ENCODE results near the gene TEAD1. TPM values are rescaled to one million over a fixed set of nuclear protein-coding genes. Genes with fewer than 3 reads are reported as not detected.
A peak's percentile ranks its signal among the peaks of the same experiment; 100 is the strongest.

TEAD1 gene
- polyA plus RNA-seq, 2 of the 4 experiments (the other 2 are of a cell fraction) = 111 to 112 TPM

DNA sequence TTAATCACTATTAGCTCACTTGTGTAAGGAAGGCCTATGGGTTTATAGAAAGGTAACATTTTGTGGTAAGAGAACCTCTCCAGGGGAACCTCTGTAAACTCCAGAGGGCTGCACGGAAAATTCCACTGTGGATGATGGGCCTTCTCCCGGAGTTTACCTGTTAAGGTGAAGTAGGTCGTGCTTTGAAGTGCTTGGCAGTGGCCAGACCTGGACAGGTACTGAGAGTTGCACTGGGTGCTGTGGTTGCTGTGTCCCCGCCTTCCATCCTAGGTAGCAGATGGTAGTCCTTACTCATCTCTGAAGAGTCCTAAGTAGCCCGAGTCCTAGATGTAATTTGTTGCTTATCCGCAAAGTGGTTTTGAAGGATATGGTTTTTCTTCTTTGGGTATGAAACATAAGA, 133.4 kb downstream of the TEAD1 start:
- FAIRE-seq (no peak), ATAC-seq (no peak), DNase-seq (ENCODE audit: low read depth in 1 of 2, low spot score in 1 of 2) (no peak)
- no peak for TF ChIP-seq HDAC2 (IDR thresholded peaks at IDR 0.05)
- TF ChIP-seq NPAS2 (CRISPR knock-in tag; IDR thresholded peaks at IDR 0.05; ENCODE audit: borderline replicate concordance) = no peak
- no peak for TF ChIP-seq MYC (IDR thresholded peaks at IDR 0.05; ENCODE audit: borderline replicate concordance, low read length)
- TF ChIP-seq, protein P1, sequence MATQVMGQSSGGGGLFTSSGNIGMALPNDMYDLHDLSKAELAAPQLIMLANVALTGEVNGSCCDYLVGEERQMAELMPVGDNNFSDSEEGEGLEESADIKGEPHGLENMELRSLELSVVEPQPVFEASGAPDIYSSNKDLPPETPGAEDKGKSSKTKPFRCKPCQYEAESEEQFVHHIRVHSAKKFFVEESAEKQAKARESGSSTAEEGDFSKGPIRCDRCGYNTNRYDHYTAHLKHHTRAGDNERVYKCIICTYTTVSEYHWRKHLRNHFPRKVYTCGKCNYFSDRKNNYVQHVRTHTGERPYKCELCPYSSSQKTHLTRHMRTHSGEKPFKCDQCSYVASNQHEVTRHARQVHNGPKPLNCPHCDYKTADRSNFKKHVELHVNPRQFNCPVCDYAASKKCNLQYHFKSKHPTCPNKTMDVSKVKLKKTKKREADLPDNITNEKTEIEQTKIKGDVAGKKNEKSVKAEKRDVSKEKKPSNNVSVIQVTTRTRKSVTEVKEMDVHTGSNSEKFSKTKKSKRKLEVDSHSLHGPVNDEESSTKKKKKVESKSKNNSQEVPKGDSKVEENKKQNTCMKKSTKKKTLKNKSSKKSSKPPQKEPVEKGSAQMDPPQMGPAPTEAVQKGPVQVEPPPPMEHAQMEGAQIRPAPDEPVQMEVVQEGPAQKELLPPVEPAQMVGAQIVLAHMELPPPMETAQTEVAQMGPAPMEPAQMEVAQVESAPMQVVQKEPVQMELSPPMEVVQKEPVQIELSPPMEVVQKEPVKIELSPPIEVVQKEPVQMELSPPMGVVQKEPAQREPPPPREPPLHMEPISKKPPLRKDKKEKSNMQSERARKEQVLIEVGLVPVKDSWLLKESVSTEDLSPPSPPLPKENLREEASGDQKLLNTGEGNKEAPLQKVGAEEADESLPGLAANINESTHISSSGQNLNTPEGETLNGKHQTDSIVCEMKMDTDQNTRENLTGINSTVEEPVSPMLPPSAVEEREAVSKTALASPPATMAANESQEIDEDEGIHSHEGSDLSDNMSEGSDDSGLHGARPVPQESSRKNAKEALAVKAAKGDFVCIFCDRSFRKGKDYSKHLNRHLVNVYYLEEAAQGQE (IDR thresholded peaks at IDR 0.05) = no peak
- no peak for TF ChIP-seq HOXB13 (CRISPR knock-in tag; IDR thresholded peaks at IDR 0.05; ENCODE audit: low read depth)
- TF ChIP-seq GATA3 (IDR thresholded peaks at IDR 0.05; ENCODE audit: borderline replicate concordance) = no peak
- TF ChIP-seq, protein P2, sequence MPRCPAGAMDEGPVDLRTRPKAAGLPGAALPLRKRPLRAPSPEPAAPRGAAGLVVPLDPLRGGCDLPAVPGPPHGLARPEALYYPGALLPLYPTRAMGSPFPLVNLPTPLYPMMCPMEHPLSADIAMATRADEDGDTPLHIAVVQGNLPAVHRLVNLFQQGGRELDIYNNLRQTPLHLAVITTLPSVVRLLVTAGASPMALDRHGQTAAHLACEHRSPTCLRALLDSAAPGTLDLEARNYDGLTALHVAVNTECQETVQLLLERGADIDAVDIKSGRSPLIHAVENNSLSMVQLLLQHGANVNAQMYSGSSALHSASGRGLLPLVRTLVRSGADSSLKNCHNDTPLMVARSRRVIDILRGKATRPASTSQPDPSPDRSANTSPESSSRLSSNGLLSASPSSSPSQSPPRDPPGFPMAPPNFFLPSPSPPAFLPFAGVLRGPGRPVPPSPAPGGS (IDR thresholded peaks at IDR 0.05) = no peak
- TF ChIP-seq FOSB (CRISPR knock-in tag; IDR thresholded peaks at IDR 0.05) = no peak
- no peak for TF ChIP-seq HOXA7 (CRISPR knock-in tag; IDR thresholded peaks at IDR 0.05)
- no peak for TF ChIP-seq JUNB (IDR thresholded peaks at IDR 0.05)
- TF ChIP-seq EP300 (IDR thresholded peaks at IDR 0.05) = no peak
- TF ChIP-seq SREBF2 (IDR thresholded peaks at IDR 0.05) = no peak
- TF ChIP-seq TP53 (CRISPR knock-in tag; IDR thresholded peaks at IDR 0.05) = no peak
- TF ChIP-seq, protein P3, sequence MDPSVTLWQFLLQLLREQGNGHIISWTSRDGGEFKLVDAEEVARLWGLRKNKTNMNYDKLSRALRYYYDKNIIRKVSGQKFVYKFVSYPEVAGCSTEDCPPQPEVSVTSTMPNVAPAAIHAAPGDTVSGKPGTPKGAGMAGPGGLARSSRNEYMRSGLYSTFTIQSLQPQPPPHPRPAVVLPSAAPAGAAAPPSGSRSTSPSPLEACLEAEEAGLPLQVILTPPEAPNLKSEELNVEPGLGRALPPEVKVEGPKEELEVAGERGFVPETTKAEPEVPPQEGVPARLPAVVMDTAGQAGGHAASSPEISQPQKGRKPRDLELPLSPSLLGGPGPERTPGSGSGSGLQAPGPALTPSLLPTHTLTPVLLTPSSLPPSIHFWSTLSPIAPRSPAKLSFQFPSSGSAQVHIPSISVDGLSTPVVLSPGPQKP (IDR thresholded peaks at IDR 0.05; ENCODE audit: low read depth, low read length) = no peak
- no peak for TF ChIP-seq FOSL2 (IDR thresholded peaks at IDR 0.05)
- TF ChIP-seq FOSL2 (CRISPR knock-in tag; IDR thresholded peaks at IDR 0.05) = no peak
- TF ChIP-seq RFX5 (IDR thresholded peaks at IDR 0.05) = no peak
- no peak for TF ChIP-seq RAD21 (conservative IDR thresholded peaks at IDR 0.05 in 1 of 2, IDR thresholded peaks at IDR 0.05 in 1 of 2)
- TF ChIP-seq JUN (IDR thresholded peaks at IDR 0.05) = no peak
- TF ChIP-seq HEYL (CRISPR knock-in tag; IDR thresholded peaks at IDR 0.05) = no peak
- no peak for TF ChIP-seq FOXS1 (CRISPR knock-in tag; IDR thresholded peaks at IDR 0.05)
- peak overlapping the region; percentile 13 to 89; a peak in 3 of 6 replicates for H3K27ac ChIP-seq
- H3K4me1 ChIP-seq = peaks cover 98% of the 10 kb centered on the region
- CTCF ChIA-PET = interaction anchor here (0.7 kb wide), 1 partner anchor 93 kb away, joined by 4 read pairs; no protein-coding TSS in a partner anchor
- POLR2A ChIA-PET = no interaction called here
- H3K4me3 ChIP-seq = no peak overlapping the region
- no peaks in the 10 kb centered on the region for H3K9me3 ChIP-seq
- H3K4me2 ChIP-seq = 0 out of 3 replicates have a peak overlapping the region, but pooled peaks have one; percentile 5
- 83% methylated on average over 6 of the region's 6 CpGs for WGBS (ENCODE audit: missing lambda C conversion rate)

DNA sequence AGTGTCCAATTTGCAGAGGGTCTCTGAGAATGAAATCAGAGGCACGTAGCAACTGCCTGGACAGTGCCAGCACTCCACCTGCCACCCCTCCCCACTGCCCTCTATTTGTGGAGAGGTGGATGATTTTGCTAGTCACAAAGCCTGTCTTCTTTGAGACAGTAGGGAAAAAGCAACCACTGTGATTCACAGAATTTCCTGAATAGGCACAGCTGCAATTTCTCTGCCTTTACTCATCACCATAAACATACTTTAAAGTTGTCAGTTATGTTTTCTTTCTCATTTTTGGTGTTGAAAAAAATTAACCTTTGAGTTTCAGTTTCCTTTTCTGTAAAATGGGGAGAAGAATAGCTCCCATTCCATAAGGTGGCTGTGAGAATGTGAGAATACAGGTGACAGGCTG, 134.3 kb downstream of the TEAD1 start:
- peak overlapping the region; percentile 43 for H3K4me2 ChIP-seq
- CTCF ChIA-PET = no interaction called here
- TF ChIP-seq ZC3H11A (IDR thresholded peaks at IDR 0.05) (no peak), RAD21 (conservative IDR thresholded peaks at IDR 0.05 in 1 of 2, IDR thresholded peaks at IDR 0.05 in 1 of 2) (0 out of 5 replicates have a peak, but pooled peaks of 1 of the 2 experiments have one; percentile 9)
- ATAC-seq = no peak
- H3K9me3 ChIP-seq = no peaks in the 10 kb centered on the region
- 78% methylated on average over 1 of the region's 1 CpG for WGBS (ENCODE audit: missing lambda C conversion rate)
- H3K4me3 ChIP-seq = no peak overlapping the region
- POLR2A ChIA-PET = no interaction called here
- FAIRE-seq = no peak
- peak overlapping the region; percentile 1 to 75; a peak in 4 of 6 replicates for H3K27ac ChIP-seq
- H3K4me1 ChIP-seq = peaks cover 100% of the 10 kb centered on the region
- DNase-seq (ENCODE audit: low read depth in 1 of 2, low spot score in 1 of 2) = no peak

Measured in A549 (cell line).